Activated T-helper 1 cell treated with anti-CD3 and anti-CD28 coated beads, Interleukin-12 subunit alpha, Interleukin-12 subunit beta, Interleukin-2, Interleukin-4 antibody, amounts not matched to agents 30 ng/mL and 10 ng/mL and 1 ng/mL, durations not matched to agents 14 hours and 24 hours and 36 hours (primary cell): Measurements from ENCODE around the gene KLHDC8A. TPM values are rescaled to one million over a fixed set of nuclear protein-coding genes. Genes with fewer than 3 reads are reported as not detected.

Experiments used
- DNase-seq: peaks from one replicate; pipeline ENCODE4 v3.0.0; 2021; ENCODE audit warnings: low spot score
- H3K27ac Mint-ChIP-seq: one replicate; pipeline ENCODE4 v1.8.0; 2021; ENCODE audit warnings: mild to moderate bottlenecking, mixed read lengths
- H3K27me3 Mint-ChIP-seq: one replicate; pipeline ENCODE4 v1.8.0; 2022; ENCODE audit warnings: mild to moderate bottlenecking, moderate library complexity, mixed read lengths; ENCODE audit not compliant: insufficient read depth
- H3K36me3 Mint-ChIP-seq: one replicate; pipeline ENCODE4 v1.8.0; 2021; ENCODE audit warnings: low read depth, mixed read lengths
- H3K4me1 Mint-ChIP-seq: one replicate; pipeline ENCODE4 v1.8.0; 2021; ENCODE audit warnings: low read depth, mixed read lengths
- H3K4me3 Mint-ChIP-seq: one replicate; pipeline ENCODE4 v1.8.0; 2021; ENCODE audit warnings: mild to moderate bottlenecking, moderate library complexity, mixed read lengths
- H3K9me3 Mint-ChIP-seq: one replicate; pipeline ENCODE4 v1.8.0; 2021; ENCODE audit warnings: mixed read lengths
- intact Hi-C: fragments of 100-400 bp; cut with micrococcal nuclease; formaldehyde crosslinking; loops from one replicate; pipeline ENCODE4 v1.15.1; 2024
- total RNA-seq: library from RNA; stranded (reverse); gene quantifications from 2 replicates; pipeline ENCODE4 v1.2.3, GENCODE V29; 2022

The KLHDC8A gene
- total RNA-seq, 1 donor from 2014 or later: not detected

DNA sequence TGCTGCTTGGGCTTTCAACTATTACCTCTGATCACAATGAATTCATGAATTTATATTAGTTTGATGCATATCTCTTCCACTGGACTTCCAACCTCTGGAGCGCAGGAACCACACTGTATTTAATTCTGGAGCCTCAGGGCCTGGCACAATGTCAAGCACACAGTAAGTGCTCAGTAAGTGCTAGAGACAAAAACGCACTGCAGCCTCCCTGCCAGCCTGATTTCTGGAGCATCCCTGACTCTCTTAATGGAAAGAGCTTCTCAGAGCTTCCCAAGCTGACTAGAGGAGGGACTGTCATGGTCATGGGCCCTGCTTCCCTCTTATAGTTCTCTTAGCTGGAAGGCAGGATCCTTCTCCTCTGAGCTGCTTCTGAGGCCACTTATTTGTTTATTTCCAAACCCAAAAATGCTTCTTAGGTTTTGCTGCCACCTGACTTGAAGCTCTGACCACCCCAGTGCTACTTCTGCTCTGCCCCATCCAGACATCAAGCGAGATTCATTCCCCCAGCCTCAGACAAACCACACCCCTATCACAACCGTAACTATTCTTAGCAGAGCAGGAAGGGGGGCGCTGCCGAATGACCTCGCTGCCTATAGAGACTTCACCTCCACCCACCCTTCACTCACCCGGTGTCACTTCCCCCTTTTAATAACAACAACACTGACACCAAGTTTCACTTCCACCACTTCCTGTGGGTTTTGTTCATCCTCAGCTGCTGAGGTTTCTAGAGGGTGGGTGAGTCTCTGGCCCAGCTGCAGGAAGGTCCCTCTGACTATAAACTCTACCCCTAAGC is 68.8 kb downstream of the KLHDC8A start:
- Mint-ChIP-seq H3K27me3 (peaks cover 4% of the 10 kb centered on the region), H3K4me1 (peaks cover 56% of the 10 kb centered on the region)

DNA sequence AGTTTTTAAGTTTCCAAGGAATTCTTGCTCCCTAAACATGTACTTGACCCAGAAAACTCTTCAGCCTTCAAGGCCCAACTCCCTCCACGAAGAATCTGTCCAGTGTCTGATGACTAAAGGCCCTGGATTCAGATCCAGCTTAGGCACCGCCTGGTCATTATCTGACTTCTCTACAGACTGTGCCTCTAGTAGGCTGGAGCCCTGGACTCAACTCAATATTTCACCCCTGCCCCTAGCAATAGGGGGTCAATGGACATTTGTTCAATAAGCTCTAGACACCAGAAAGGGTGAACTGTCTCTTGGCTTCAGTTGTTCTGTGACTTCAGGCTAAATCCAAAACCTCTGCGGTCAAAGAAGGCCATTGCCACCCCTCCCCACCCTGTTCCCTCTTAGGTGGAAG is 69.6 kb downstream of the KLHDC8A start:
- peak overlapping the region; percentile 62 for H3K4me3 Mint-ChIP-seq
- DNase-seq: no peak
- intact Hi-C loops: loop anchor here (10.0 kb wide), 3 partner anchors 458 to 1268 kb away; partner anchors contain the start of gene MDM4
- H3K4me1 Mint-ChIP-seq: peaks cover 65% of the 10 kb centered on the region
- H3K9me3 Mint-ChIP-seq: no peaks in the 10 kb centered on the region
- H3K36me3 Mint-ChIP-seq: no peaks in the 10 kb centered on the region
- peak overlapping the region; percentile 2 for H3K27ac Mint-ChIP-seq
- H3K27me3 Mint-ChIP-seq: peaks cover 9% of the 10 kb centered on the region

More for the DNA sequence above, 68.8 kb downstream of the KLHDC8A start:
- Mint-ChIP-seq H3K4me3 (peak overlapping the region; percentile 62), H3K27ac (peak overlapping the region; percentile 84), H3K9me3 (no peaks in the 10 kb centered on the region), H3K36me3 (no peaks in the 10 kb centered on the region)
- intact Hi-C loops: loop anchor here (1.0 to 10.0 kb wide), 7 partner anchors 25 to 1267 kb away; partner anchors contain the start of genes MDM4 and NUAK2
- peak; percentile 82 for DNase-seq

DNA sequence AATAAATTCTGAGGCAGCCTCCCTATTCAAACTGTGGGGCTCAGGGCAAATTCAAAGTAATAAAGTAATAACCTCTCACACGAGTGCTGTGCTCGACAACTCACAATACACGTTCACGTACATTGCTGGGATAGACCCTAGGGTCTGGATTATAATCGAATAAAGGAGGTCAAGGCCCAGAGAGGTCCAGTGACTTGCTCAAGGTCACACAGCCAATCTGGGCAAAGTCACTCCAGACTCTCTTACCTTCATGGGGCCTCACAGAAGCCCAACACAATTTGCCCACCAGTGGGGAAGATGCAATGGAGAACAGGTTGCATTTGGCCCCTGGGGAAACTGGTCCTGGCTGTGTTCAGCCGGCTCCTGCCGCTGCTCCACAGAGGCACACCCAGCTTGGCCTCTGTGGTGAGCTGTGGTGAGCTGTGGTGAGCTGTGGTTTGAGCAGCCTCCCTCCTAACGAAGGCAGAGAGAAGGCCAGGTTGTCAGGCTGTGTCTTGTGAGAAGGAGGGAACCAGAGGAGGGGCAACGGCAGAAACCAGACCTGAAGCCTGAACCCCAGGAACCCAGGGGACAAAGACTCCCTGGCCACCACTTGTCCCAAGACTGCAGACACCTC is 70.3 kb downstream of the KLHDC8A start:
- Mint-ChIP-seq H3K4me3 (peak overlapping the region; percentile 64), H3K4me1 (peaks cover 65% of the 10 kb centered on the region), H3K36me3 (no peaks in the 10 kb centered on the region), H3K27me3 (peaks cover 9% of the 10 kb centered on the region), H3K27ac (peak overlapping the region; percentile 90), H3K9me3 (no peaks in the 10 kb centered on the region)
- intact Hi-C loops: loop anchor here (10.0 kb wide), 3 partner anchors 458 to 1268 kb away; partner anchors contain the start of gene MDM4
- peak; percentile 80 for DNase-seq

Other genes with a start within 250 kb of the KLHDC8A start
- 21.5 and 24.7 TPM in 2 replicates for gene RBBP5, start 234.9 kb downstream of the KLHDC8A start, total RNA-seq
- 34.2 and 35.9 TPM in 2 replicates for gene DSTYK, start 145.2 kb downstream of the KLHDC8A start, total RNA-seq
- 25.0 and 25.2 TPM in 2 replicates for gene TMCC2, start 129.0 kb downstream of the KLHDC8A start, total RNA-seq
- gene NUAK2, start 35.2 kb downstream of the KLHDC8A start, total RNA-seq: 1.1 and 1.3 TPM in 2 replicates
- not detected in 2 replicates for gene LEMD1, start 65.1 kb upstream of the KLHDC8A start, total RNA-seq
- 0.16 and 0.24 TPM in 2 replicates for gene BLACAT1, start 99.1 kb upstream of the KLHDC8A start, total RNA-seq
- gene CDK18, start 147.7 kb upstream of the KLHDC8A start, total RNA-seq: 0.21 and 0.47 TPM in 2 replicates